ENCODE results near the gene PTGDS.
"Not testable (repeated sequence)": the region's sequence is repeated elsewhere in the genome, so short reads cannot be mapped to it uniquely, and the experiment has no call there.

PTGDS gene

DNA sequence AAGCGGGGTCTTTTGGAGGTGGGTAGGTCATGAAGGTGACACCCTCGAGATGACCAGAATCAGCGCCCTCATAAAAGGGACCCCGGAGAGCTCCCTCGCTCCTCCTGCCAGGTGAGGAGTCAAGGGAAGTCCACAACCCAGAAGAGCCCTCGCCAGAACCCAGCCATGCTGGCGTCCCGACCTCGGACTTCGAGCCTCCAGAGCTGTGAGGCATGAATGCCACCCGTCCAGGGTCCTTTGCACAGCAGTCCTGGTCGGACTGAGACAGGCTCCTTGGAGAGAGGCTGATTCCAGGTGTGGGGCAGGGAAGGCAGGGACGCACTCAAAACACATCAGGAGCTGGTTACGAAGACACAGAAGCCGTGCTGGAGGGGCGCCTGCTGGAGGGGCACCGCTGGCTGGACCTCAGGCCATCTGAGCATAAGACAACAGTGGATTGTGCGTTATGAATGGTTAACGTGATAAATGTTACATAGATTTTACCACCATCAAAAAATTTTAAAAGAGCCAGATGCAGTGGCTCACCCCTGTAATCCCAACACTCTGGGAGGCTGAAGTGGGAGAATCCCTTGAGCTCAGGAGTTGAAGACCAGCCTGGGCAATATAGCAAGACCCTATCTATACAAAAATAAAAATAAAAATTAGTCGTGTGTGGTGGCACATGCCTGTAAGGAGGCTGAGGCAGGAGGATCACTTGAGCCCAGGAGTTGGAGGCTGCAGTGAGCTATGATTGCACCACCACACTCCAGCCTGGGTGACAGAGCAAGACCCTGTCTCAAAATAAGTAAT lies 24.7 kb downstream of the PTGDS start:
- Histone ChIP-seq H3K4me3 (ENCODE audit: low read length) (no peak overlapping the region), H3K4me2 (ENCODE audit: low read length) (no peak overlapping the region), H3K27me3 (ENCODE audit: control insufficient read depth, insufficient read depth, low read length) (no peaks in the 10 kb centered on the region), H3K36me3 (ENCODE audit: insufficient read depth, low read length) (no peaks in the 10 kb centered on the region), H3K9ac (ENCODE audit: low read depth, low read length) (no peak overlapping the region), H3K4me1 (ENCODE audit: control insufficient read depth, insufficient read depth, low read length) (peaks cover 23% of the 10 kb centered on the region), H3K9me3 (replicated peaks; ENCODE audit: low read length) (no peaks in the 10 kb centered on the region)

DNA sequence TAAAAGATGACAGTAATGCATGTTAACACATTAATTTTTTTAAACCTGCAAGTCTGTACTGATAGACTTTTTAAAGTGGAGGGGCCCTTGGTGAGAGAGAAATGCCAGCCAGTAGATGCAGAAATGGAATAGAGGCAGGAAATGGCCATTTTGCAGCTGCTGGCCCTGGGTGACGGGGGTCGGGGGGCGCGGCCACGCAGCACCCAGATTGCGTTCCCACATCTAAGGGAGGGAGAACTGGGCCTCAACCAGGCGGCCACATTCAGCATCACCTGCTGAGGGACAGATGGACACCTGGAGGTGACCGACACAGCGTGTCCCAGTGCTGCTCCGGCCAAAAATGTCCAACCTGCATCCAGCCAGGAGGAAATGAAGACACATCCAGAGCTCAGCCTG lies 25.3 kb downstream of the PTGDS start:
- H3K36me3 ChIP-seq (ENCODE audit: insufficient read depth, low read length): no peaks in the 10 kb centered on the region
- H3K4me1 ChIP-seq (ENCODE audit: control insufficient read depth, insufficient read depth, low read length): peaks cover 17% of the 10 kb centered on the region
- H3K9ac ChIP-seq (ENCODE audit: low read depth, low read length): no peak overlapping the region
- H3K27me3 ChIP-seq (ENCODE audit: control insufficient read depth, insufficient read depth, low read length): no peaks in the 10 kb centered on the region
- no peak overlapping the region for H3K4me2 ChIP-seq (ENCODE audit: low read length)
- no peak overlapping the region for H3K4me3 ChIP-seq (ENCODE audit: low read length)
- H3K9me3 ChIP-seq (replicated peaks; ENCODE audit: low read length): no peaks in the 10 kb centered on the region

DNA sequence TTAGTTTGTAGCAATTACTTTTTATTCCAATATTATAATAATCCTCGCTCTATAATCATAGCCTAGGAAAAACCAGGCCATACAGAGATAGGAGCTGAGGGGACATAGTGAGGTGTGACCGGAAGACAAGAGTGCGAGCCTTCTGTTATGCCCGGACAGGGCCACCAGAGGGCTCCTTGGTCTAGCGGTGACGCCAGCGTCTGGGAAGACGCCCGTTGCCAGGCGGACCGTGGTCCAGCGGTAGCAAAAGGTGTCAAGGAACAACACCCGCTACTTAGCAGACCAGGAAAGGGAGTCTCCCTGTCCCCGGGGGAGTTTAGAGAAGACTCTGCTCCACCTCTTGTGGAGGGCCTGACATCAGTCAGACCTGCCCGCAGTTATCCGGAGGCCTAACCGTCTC lies 27.0 kb downstream of the PTGDS start:
- H3K9me3 ChIP-seq (replicated peaks; ENCODE audit: low read length); H3K27me3 ChIP-seq (ENCODE audit: control insufficient read depth, insufficient read depth, low read length); H3K4me3 ChIP-seq (ENCODE audit: low read length); H3K4me2 ChIP-seq (ENCODE audit: low read length); H3K4me1 ChIP-seq (ENCODE audit: control insufficient read depth, insufficient read depth, low read length); H3K36me3 ChIP-seq (ENCODE audit: insufficient read depth, low read length); H3K9ac ChIP-seq (ENCODE audit: low read depth, low read length): not testable (repeated sequence)

DNA sequence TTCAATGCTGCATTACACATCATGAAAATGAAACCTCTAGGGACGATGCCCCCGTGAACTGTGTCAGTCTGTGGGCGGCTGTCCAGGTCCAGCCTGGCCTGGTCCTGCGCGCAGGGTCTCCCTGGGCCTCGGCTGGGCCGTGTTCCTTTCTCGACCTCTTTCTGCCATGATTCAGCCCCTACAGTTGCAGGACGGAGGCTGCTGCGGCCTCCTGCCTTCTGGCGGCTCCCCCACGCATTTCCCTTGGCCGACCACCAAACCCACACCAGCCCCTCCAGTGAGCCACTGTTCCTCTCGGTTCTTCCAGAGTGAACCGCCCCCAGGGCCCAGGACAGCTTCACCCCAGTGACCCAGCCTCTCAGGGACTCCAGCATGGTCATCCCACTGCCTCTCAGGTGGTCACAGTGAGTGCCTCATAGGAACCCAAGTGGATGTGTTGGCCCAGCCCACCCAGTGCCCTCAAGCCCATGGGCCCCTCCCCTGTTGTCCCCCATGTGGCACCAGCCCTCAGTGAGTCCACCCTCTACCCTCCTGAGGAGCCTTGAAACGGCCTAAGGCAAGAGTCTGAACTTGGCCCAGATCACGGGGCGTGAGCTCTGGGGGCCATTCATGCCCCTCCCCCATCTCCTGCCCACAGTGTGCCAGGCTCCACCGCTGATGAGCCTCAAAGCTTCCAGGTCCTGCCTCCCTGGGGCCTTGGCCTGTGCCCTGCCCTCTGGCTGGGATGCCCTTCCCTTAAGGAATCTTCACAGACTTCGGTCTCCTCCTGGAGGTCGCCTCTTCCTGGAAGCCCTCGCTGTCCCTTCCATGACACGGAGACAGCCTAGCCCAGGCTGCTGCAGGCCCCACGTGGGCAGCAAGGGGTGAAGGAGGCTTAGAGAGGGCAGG lies 29.1 kb downstream of the PTGDS start:
- Histone ChIP-seq H3K9me3 (replicated peaks; ENCODE audit: low read length) (no peaks in the 10 kb centered on the region), H3K4me1 (ENCODE audit: control insufficient read depth, insufficient read depth, low read length) (no peaks in the 10 kb centered on the region), H3K27me3 (ENCODE audit: control insufficient read depth, insufficient read depth, low read length) (no peaks in the 10 kb centered on the region), H3K4me3 (ENCODE audit: low read length) (no peak overlapping the region), H3K4me2 (ENCODE audit: low read length) (no peak overlapping the region), H3K36me3 (ENCODE audit: insufficient read depth, low read length) (peaks cover 3% of the 10 kb centered on the region), H3K9ac (ENCODE audit: low read depth, low read length) (no peak overlapping the region)

DNA sequence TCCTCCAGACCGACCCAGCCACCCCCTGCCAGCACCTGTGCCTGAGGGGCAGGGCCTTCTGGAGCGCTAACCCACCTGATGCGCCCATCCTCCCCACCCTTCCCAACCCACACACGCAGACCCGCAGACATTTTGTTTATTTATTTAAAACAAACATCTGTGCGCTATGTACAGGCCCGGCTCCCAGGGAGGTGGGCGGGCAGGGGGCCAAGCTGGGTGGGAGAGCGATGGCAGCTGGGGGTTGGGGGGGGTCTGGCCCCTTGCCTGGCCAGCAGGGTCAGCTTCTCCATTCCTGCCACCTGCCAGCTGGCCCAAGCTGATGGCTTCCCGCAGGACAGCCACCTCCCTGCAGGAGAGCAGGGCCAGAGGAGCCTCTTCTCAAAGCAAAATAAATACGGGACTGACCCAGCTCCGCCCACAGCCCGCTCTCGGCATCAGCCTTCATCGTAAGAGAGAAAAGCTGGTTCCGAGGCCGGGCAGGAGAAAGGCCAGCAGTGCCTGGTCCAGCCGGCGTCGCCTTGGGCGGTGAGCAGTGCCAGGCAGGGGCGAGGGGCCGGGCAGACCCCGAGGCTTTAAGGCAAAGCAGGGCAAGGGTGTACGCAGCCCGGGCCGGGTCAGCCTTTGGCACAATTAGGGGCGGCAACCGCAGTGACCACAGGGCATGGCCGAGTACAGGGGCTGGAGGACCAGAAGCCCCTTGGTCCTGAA lies 30.0 kb downstream of the PTGDS start:
- no peak overlapping the region for H3K9ac ChIP-seq (ENCODE audit: low read depth, low read length)
- no peaks in the 10 kb centered on the region for H3K4me1 ChIP-seq (ENCODE audit: control insufficient read depth, insufficient read depth, low read length)
- peaks cover 3% of the 10 kb centered on the region for H3K36me3 ChIP-seq (ENCODE audit: insufficient read depth, low read length)
- H3K4me3 ChIP-seq (ENCODE audit: low read length): no peak overlapping the region
- H3K9me3 ChIP-seq (replicated peaks; ENCODE audit: low read length): no peaks in the 10 kb centered on the region
- no peaks in the 10 kb centered on the region for H3K27me3 ChIP-seq (ENCODE audit: control insufficient read depth, insufficient read depth, low read length)
- no peak overlapping the region for H3K4me2 ChIP-seq (ENCODE audit: low read length)

DNA sequence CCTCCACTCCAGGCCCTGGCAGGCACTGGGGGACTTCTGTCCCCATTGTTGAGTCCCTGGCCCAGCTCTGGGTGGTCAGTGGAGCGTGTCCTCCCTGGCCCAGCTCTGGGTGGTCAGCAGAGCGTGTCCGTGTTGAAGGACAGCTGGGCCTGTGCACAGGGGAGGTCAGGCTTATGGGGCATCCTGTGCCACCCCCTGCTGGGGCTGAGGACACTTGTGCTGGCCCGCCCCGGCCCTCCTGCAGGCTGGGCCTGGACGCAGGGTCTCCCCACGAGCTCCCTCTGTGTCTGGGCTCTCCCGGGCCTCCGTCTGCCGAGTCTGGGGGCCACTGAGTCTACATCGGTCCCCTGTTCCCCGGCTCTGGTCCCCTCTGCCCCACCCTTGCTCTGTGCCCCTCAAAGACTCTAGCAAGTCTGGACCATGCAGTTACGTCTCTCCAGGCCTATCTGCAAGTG lies 30.5 kb downstream of the PTGDS start:
- H3K4me2 ChIP-seq (ENCODE audit: low read length): no peak overlapping the region
- H3K27me3 ChIP-seq (ENCODE audit: control insufficient read depth, insufficient read depth, low read length): no peaks in the 10 kb centered on the region
- no peaks in the 10 kb centered on the region for H3K9me3 ChIP-seq (replicated peaks; ENCODE audit: low read length)
- H3K36me3 ChIP-seq (ENCODE audit: insufficient read depth, low read length): peaks cover 3% of the 10 kb centered on the region
- H3K4me3 ChIP-seq (ENCODE audit: low read length): no peak overlapping the region
- H3K9ac ChIP-seq (ENCODE audit: low read depth, low read length): no peak overlapping the region
- H3K4me1 ChIP-seq (ENCODE audit: control insufficient read depth, insufficient read depth, low read length): no peaks in the 10 kb centered on the region

DNA sequence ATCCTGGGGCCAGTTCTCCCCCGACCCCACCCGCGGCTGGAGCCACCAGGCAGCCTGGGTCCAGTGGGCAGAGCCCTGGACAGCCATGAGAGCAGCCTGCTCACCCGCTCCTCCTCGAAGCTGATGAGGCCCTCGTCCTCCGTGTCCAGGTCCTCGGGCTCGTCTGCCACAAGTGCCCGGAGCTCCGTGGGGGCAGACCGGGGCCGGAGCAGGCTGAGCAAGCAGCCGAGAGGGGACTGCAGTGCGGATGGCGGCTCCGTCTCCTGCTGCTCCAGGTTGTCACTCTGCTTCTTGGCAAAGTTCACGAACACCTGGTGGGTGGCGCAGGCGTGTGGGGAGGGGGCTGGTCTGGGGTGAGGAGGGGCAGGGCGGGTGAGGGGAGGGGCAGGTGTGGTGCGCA lies 31.0 kb downstream of the PTGDS start:
- H3K9ac ChIP-seq (ENCODE audit: low read depth, low read length): no peak overlapping the region

DNA sequence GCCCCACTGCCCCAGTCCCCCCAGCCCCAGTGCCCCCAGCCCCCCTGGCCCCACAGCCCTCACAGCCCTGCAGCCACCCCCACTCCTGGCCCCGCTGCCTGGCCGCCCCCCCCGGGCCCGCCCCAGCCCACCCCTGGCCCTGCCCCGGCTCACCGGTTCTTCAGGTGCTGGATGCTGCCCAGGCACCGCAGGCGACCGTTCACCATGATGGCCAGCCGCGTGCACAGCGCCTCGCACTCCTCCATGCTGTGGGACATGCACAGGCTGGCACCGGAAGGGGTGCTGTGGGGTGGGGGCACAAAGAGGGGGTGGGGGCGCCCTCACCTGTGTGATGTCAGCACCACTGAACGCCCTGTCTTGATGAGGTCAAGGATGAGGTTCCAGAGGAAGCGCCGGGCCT lies 31.9 kb downstream of the PTGDS start:
- no peak overlapping the region for H3K9ac ChIP-seq (ENCODE audit: low read depth, low read length)
- H3K27me3 ChIP-seq (ENCODE audit: control insufficient read depth, insufficient read depth, low read length): no peaks in the 10 kb centered on the region
- no peaks in the 10 kb centered on the region for H3K9me3 ChIP-seq (replicated peaks; ENCODE audit: low read length)
- no peak overlapping the region for H3K4me3 ChIP-seq (ENCODE audit: low read length)
- no peak overlapping the region for H3K4me2 ChIP-seq (ENCODE audit: low read length)
- H3K4me1 ChIP-seq (ENCODE audit: control insufficient read depth, insufficient read depth, low read length): no peaks in the 10 kb centered on the region
- peaks cover 3% of the 10 kb centered on the region for H3K36me3 ChIP-seq (ENCODE audit: insufficient read depth, low read length)

More for the DNA sequence above, 31.0 kb downstream of the PTGDS start:
- Histone ChIP-seq H3K4me3 (ENCODE audit: low read length) (no peak overlapping the region), H3K27me3 (ENCODE audit: control insufficient read depth, insufficient read depth, low read length) (no peaks in the 10 kb centered on the region), H3K4me1 (ENCODE audit: control insufficient read depth, insufficient read depth, low read length) (no peaks in the 10 kb centered on the region), H3K9me3 (replicated peaks; ENCODE audit: low read length) (no peaks in the 10 kb centered on the region), H3K36me3 (ENCODE audit: insufficient read depth, low read length) (peaks cover 3% of the 10 kb centered on the region), H3K4me2 (ENCODE audit: low read length) (no peak overlapping the region)

DNA sequence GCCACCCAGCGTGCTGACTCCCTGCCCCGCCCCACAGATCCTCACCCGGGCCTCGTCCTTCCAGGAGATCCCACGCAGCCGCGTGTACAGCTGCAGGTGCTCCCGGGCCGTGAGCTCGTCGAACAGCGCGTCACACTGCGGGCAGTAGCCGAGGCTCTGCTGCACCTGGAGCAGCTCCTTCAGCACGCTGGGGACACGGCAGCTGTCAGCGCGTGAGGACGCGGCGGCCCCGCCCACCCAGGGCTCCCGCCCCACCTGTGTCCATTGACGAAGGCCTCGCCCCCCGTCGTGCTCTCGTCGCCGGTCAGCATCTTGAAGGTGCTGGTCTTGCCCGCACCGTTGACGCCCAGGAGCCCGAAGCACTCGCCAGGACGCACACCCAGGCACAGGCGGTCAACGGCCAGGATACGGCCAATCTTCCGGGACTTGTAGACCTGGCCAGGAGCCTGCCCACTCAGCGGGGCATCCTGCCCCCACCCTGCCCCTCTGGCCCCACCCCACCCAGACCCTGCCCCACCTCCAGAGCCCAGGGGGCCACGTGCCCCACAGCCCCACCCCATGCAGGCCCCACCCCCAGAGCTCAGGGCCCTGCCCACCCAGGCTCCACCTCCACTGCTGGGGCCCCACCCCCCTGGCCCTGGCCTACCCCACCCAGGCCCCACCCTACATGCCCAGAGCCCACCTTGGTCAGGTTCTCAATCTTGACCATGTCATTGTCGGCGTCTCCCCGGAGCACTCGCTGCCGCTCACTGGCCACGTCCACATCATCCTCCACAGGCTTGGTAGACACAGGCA lies 32.8 kb downstream of the PTGDS start:
- Histone ChIP-seq H3K9me3 (replicated peaks; ENCODE audit: low read length) (no peaks in the 10 kb centered on the region), H3K4me1 (ENCODE audit: control insufficient read depth, insufficient read depth, low read length) (no peaks in the 10 kb centered on the region), H3K4me2 (ENCODE audit: low read length) (no peak overlapping the region), H3K4me3 (ENCODE audit: low read length) (no peak overlapping the region), H3K27me3 (ENCODE audit: control insufficient read depth, insufficient read depth, low read length) (no peaks in the 10 kb centered on the region), H3K36me3 (ENCODE audit: insufficient read depth, low read length) (peaks cover 3% of the 10 kb centered on the region), H3K9ac (ENCODE audit: low read depth, low read length) (no peak overlapping the region)

DNA sequence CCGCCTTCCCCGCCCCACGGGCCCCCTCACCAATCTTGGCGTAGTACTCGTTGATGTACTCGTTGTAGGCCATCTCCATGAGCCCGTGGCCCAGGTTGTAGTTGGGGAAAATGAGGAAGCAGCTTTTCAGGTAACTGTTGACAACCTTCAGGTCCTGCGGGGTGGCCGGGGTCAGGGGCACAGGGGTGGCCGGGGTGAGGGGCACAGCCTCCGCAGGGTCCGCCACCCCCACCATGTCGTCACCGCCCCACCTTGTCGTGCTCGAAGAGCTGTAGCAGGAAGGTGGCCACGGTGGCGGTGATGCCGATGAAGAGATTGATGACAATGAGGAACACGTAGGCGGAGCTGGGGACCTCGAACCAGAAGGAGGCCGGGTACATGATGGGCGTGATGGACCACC lies 33.9 kb downstream of the PTGDS start:
- Histone ChIP-seq H3K36me3 (ENCODE audit: insufficient read depth, low read length) (peaks cover 6% of the 10 kb centered on the region), H3K27me3 (ENCODE audit: control insufficient read depth, insufficient read depth, low read length) (no peaks in the 10 kb centered on the region), H3K4me2 (ENCODE audit: low read length) (no peak overlapping the region), H3K9me3 (replicated peaks; ENCODE audit: low read length) (no peaks in the 10 kb centered on the region), H3K9ac (ENCODE audit: low read depth, low read length) (no peak overlapping the region), H3K4me3 (ENCODE audit: low read length) (no peak overlapping the region), H3K4me1 (ENCODE audit: control insufficient read depth, insufficient read depth, low read length) (no peaks in the 10 kb centered on the region)
